ENCODE measurements around the gene CD180.

The CD180 gene

GRCh38 chr5:67129768-67130167, 66.8 kb downstream of the CD180 start:
- DNase-seq (ENCODE audit: low read depth in 1 of 2, low spot score in 1 of 2): no peak
- TF ChIP-seq GABPA (IDR thresholded peaks at IDR 0.05; ENCODE audit: low read depth) (no peak), POLR2AphosphoS5 (IDR thresholded peaks at IDR 0.05; ENCODE audit: low read depth) (no peak), SPI1 (IDR thresholded peaks at IDR 0.05; ENCODE audit: borderline replicate concordance, low read depth) (no peak)
- TF ChIP-seq, protein P1, sequence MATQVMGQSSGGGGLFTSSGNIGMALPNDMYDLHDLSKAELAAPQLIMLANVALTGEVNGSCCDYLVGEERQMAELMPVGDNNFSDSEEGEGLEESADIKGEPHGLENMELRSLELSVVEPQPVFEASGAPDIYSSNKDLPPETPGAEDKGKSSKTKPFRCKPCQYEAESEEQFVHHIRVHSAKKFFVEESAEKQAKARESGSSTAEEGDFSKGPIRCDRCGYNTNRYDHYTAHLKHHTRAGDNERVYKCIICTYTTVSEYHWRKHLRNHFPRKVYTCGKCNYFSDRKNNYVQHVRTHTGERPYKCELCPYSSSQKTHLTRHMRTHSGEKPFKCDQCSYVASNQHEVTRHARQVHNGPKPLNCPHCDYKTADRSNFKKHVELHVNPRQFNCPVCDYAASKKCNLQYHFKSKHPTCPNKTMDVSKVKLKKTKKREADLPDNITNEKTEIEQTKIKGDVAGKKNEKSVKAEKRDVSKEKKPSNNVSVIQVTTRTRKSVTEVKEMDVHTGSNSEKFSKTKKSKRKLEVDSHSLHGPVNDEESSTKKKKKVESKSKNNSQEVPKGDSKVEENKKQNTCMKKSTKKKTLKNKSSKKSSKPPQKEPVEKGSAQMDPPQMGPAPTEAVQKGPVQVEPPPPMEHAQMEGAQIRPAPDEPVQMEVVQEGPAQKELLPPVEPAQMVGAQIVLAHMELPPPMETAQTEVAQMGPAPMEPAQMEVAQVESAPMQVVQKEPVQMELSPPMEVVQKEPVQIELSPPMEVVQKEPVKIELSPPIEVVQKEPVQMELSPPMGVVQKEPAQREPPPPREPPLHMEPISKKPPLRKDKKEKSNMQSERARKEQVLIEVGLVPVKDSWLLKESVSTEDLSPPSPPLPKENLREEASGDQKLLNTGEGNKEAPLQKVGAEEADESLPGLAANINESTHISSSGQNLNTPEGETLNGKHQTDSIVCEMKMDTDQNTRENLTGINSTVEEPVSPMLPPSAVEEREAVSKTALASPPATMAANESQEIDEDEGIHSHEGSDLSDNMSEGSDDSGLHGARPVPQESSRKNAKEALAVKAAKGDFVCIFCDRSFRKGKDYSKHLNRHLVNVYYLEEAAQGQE (IDR thresholded peaks at IDR 0.05; ENCODE audit: insufficient replicate concordance, low read depth): no peak
- TF ChIP-seq, protein P2, sequence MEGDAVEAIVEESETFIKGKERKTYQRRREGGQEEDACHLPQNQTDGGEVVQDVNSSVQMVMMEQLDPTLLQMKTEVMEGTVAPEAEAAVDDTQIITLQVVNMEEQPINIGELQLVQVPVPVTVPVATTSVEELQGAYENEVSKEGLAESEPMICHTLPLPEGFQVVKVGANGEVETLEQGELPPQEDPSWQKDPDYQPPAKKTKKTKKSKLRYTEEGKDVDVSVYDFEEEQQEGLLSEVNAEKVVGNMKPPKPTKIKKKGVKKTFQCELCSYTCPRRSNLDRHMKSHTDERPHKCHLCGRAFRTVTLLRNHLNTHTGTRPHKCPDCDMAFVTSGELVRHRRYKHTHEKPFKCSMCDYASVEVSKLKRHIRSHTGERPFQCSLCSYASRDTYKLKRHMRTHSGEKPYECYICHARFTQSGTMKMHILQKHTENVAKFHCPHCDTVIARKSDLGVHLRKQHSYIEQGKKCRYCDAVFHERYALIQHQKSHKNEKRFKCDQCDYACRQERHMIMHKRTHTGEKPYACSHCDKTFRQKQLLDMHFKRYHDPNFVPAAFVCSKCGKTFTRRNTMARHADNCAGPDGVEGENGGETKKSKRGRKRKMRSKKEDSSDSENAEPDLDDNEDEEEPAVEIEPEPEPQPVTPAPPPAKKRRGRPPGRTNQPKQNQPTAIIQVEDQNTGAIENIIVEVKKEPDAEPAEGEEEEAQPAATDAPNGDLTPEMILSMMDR (IDR thresholded peaks at IDR 0.05; ENCODE audit: insufficient read depth, low read length): no peak
- Histone ChIP-seq H3K27me3 (ENCODE audit: insufficient read depth, poor library complexity, severe bottlenecking) (no peaks in the 10 kb centered on the region), H3K27ac (replicated peaks) (no peak overlapping the region), H3K4me3 (replicated peaks; ENCODE audit: insufficient read depth, low read length) (no peak overlapping the region)

Data from HL-60 (cell line).